HEK293T (cell line): ENCODE measurements around the gene ALLC.

ENCODE experiments used
- CTCF ChIA-PET: fragments of 350-600 bp; formaldehyde crosslinking; extraction: SDS; loops from one replicate; lab custom pipeline; 2021; ENCODE audit warnings: antibody characterized with exemption, inconsistent platforms; lab: Yijun Ruan, JAX
- POLR2A ChIA-PET: fragments of 350-600 bp; formaldehyde crosslinking; extraction: SDS; loops from one replicate; lab custom pipeline; 2020; ENCODE audit warnings: antibody characterized with exemption, inconsistent platforms; lab: Yijun Ruan, JAX
- DNase-seq: peaks from one replicate; pipeline ENCODE4 v3.0.0; 2012; ENCODE audit warnings: mixed read lengths; ENCODE audit errors: extremely low spot score
- ARNT ChIP-seq: fragments of 450-650 bp; IDR thresholded peaks from 2 replicates; pipeline ENCODE4 v1.6.1; 2017; ENCODE audit warnings: mild to moderate bottlenecking
- BHLHE40 ChIP-seq: fragments of 450-650 bp; IDR thresholded peaks from 2 replicates; pipeline ENCODE4 v1.6.1; 2016; ENCODE audit warnings: mild to moderate bottlenecking, moderate library complexity, borderline replicate concordance
- CTBP1 ChIP-seq: fragments of 450-650 bp; IDR thresholded peaks from 2 replicates; pipeline ENCODE4 v1.6.1; 2016; ENCODE audit warnings: borderline replicate concordance
- ELF4 ChIP-seq: fragments of 450-650 bp; IDR thresholded peaks from 2 replicates; pipeline ENCODE4 v1.6.1; 2017; ENCODE audit warnings: antibody characterized with exemption
- FOXA1 ChIP-seq: fragments of 450-650 bp; IDR thresholded peaks from 2 replicates; pipeline ENCODE4 v1.6.1; 2016; ENCODE audit warnings: mild to moderate bottlenecking
- FOXK2 ChIP-seq: fragments of 450-650 bp; IDR thresholded peaks from 2 replicates; pipeline ENCODE4 v1.6.1; 2016; ENCODE audit warnings: mild to moderate bottlenecking
- FOXM1 ChIP-seq: fragments of 450-650 bp; IDR thresholded peaks from 2 replicates; pipeline ENCODE4 v1.6.1; 2017; ENCODE audit warnings: mild to moderate bottlenecking, borderline replicate concordance
- HDGF ChIP-seq: fragments of 450-650 bp; IDR thresholded peaks from 2 replicates; pipeline ENCODE4 v1.6.1; 2017; ENCODE audit warnings: antibody characterized with exemption, borderline replicate concordance
- L3MBTL2 ChIP-seq: fragments of 450-650 bp; conservative IDR thresholded peaks from 2 replicates; pipeline ENCODE4 v1.6.1; 2016; ENCODE audit warnings: mild to moderate bottlenecking
- LEF1 ChIP-seq: fragments of 450-650 bp; IDR thresholded peaks from 2 replicates; pipeline ENCODE4 v1.6.1; 2017; ENCODE audit warnings: mild to moderate bottlenecking, borderline replicate concordance
- NFRKB ChIP-seq: fragments of 450-650 bp; IDR thresholded peaks from 2 replicates; pipeline ENCODE4 v1.6.1; 2016; ENCODE audit warnings: mild to moderate bottlenecking, moderate library complexity
- PKNOX1 ChIP-seq: fragments of 450-650 bp; IDR thresholded peaks from 2 replicates; pipeline ENCODE4 v1.6.1; 2016
- SP1 ChIP-seq: fragments of 450-650 bp; IDR thresholded peaks from 2 replicates; pipeline ENCODE4 v1.6.1; 2017
- SUZ12 ChIP-seq: fragments of 450-650 bp; IDR thresholded peaks from 2 replicates; pipeline ENCODE4 v1.6.1; 2016; ENCODE audit warnings: mild to moderate bottlenecking
- TARDBP ChIP-seq: fragments of 450-650 bp; IDR thresholded peaks from 2 replicates; pipeline ENCODE4 v1.6.1; 2016
- ZNF384 ChIP-seq: fragments of 450-650 bp; IDR thresholded peaks from 2 replicates; pipeline ENCODE4 v1.6.1; 2016

Gene ALLC

GRCh38 chr2:3625186-3625585, 32.8 kb upstream of the ALLC start:
- CTCF ChIA-PET = no interaction called here

GRCh38 chr2:3626118-3626811, 31.7 kb upstream of the ALLC start:
- POLR2A ChIA-PET = no interaction called here
- CTCF ChIA-PET = no interaction called here
- DNase-seq = no peak
- TF ChIP-seq SUZ12 = no peak
- no peak for TF ChIP-seq PKNOX1
- TF ChIP-seq ELF4 = no peak
- no peak for TF ChIP-seq CTBP1
- no peak for TF ChIP-seq ZNF384
- no peak for TF ChIP-seq ARNT

More at GRCh38 chr2:3625186-3625585, 32.8 kb upstream of the ALLC start:
- TF ChIP-seq HDGF = no peak
- no peak for TF ChIP-seq CTBP1
- TF ChIP-seq FOXA1 = no peak
- TF ChIP-seq BHLHE40 = no peak
- no peak for TF ChIP-seq SP1
- no peak for TF ChIP-seq LEF1
- no peak for DNase-seq
- POLR2A ChIA-PET = no interaction called here

GRCh38 chr2:3626812-3627499, 31.0 kb upstream of the ALLC start:
- CTCF ChIA-PET = no interaction called here

GRCh38 chr2:3627500-3628100, 30.4 kb upstream of the ALLC start:
- TF ChIP-seq L3MBTL2 = no peak
- no peak for TF ChIP-seq SP1
- no peak for TF ChIP-seq FOXK2
- TF ChIP-seq HDGF = no peak
- no peak for TF ChIP-seq BHLHE40
- TF ChIP-seq ARNT = no peak
- no peak for TF ChIP-seq ZNF384
- no peak for TF ChIP-seq ELF4
- no peak for TF ChIP-seq SUZ12
- TF ChIP-seq PKNOX1 = no peak
- no peak for TF ChIP-seq LEF1
- no peak for TF ChIP-seq TARDBP
- no peak for TF ChIP-seq CTBP1
- TF ChIP-seq FOXM1 = no peak
- no peak for TF ChIP-seq FOXA1
- TF ChIP-seq NFRKB = no peak
- CTCF ChIA-PET = no interaction called here
- POLR2A ChIA-PET = no interaction called here
- DNase-seq = no peak

More at GRCh38 chr2:3626812-3627499, 31.0 kb upstream of the ALLC start:
- DNase-seq = no peak
- POLR2A ChIA-PET = no interaction called here
- TF ChIP-seq BHLHE40 = no peak
- TF ChIP-seq CTBP1 = no peak
- TF ChIP-seq SP1 = no peak
- no peak for TF ChIP-seq SUZ12
- no peak for TF ChIP-seq ZNF384
- no peak for TF ChIP-seq ELF4
- TF ChIP-seq L3MBTL2 = no peak
- no peak for TF ChIP-seq TARDBP
- no peak for TF ChIP-seq FOXA1

- ChIA-PET POLR2A (no interaction called here), CTCF (no interaction called here)
Measured at GRCh38 chr2:3628241-3628679, 29.7 kb upstream of the ALLC start.

GRCh38 chr2:3628800-3629199, 29.2 kb upstream of the ALLC start:
- DNase-seq = peak; percentile 45
- TF ChIP-seq FOXK2 (no peak), L3MBTL2 (0 out of 2 replicates have a peak, but pooled peaks have one; percentile 20)
- POLR2A ChIA-PET = no interaction called here
- CTCF ChIA-PET = interaction anchor here (0.5 to 0.8 kb wide), 2 partner anchors 14 to 573 kb away, joined by 3 to 4 read pairs; no protein-coding TSS in a partner anchor

More at GRCh38 chr2:3628241-3628679, 29.7 kb upstream of the ALLC start:
- TF ChIP-seq SUZ12 (no peak), PKNOX1 (no peak), CTBP1 (no peak)
- no peak for DNase-seq
